A549 (cell line): Measurements from ENCODE around the gene KIAA0408. TPM values are rescaled to one million over a fixed set of nuclear protein-coding genes. Genes with fewer than 3 reads are reported as not detected.

Source experiments
- ATAC-seq, 2 experiments: fragments of 200-7000 bp in 1 of 2; fragments of >200 bp in 1 of 2; cut with Nextera tagmentation in 1 of 2; cut with Tn5 transposase in 1 of 2; 3 replicates each; pipeline versions ENCODE4 v1.8.0 to v1.9.1; 2018 to 2020; ENCODE audit warnings: mild to moderate bottlenecking in 1 of 2, moderate library complexity in 1 of 2
- CTCF ChIA-PET: fragments of 300-600 bp; sonication (Branson Sonifier 250); formaldehyde crosslinking; extraction: SDS; loops from one replicate; lab custom pipeline; 2021; ENCODE audit warnings: antibody characterized with exemption, inconsistent platforms; lab: Yijun Ruan, JAX
- POLR2A ChIA-PET: fragments of 350-600 bp; formaldehyde crosslinking; extraction: SDS; loops from one replicate; lab custom pipeline; 2021; ENCODE audit warnings: antibody characterized with exemption, inconsistent platforms; lab: Yijun Ruan, JAX
- DNase-seq, 2 experiments: peaks; one replicate each; pipeline versions ENCODE4 v3.0.0 to v3.0.0-alpha.2; 2011 to 2016; ENCODE audit warnings: low read depth in 1 of 2, low spot score in 1 of 2
- FAIRE-seq: peaks from 2 replicates; lab custom pipeline; 2011; peaks lifted over from hg19 to GRCh38; lab: Jason Lieb, UNC
- H3K27ac ChIP-seq, 2 experiments: fragments of >200 bp; sonication (Bioruptor Twin); formaldehyde crosslinking; 3 replicates each; pipeline ENCODE4 v1.5.1; 2016 to 2017
- H3K4me1 ChIP-seq: fragments of >200 bp; sonication (Bioruptor Twin); formaldehyde crosslinking; 3 replicates; pipeline ENCODE4 v1.6.1; 2016
- H3K4me2 ChIP-seq: fragments of >200 bp; sonication (Bioruptor Twin); formaldehyde crosslinking; 3 replicates; pipeline ENCODE4 v1.6.1; 2016
- H3K4me3 ChIP-seq: fragments of >200 bp; sonication (Bioruptor Twin); formaldehyde crosslinking; 3 replicates; pipeline ENCODE4 v1.5.1; 2016
- H3K9me3 ChIP-seq: fragments of >200 bp; sonication (Bioruptor Twin); formaldehyde crosslinking; 3 replicates; pipeline ENCODE4 v1.6.1; 2016
- BCL3 ChIP-seq: fragments of >200 bp; sonication (Bioruptor Twin); formaldehyde crosslinking; IDR thresholded peaks from 3 replicates; pipeline ENCODE4 v1.6.1; 2016
- BHLHE40 ChIP-seq: IDR thresholded peaks from 2 replicates; pipeline ENCODE4 v1.6.1; 2012; ENCODE audit warnings: low read depth, low read length, inconsistent platforms
- CBX8 ChIP-seq: fragments of 200-600 bp; sonication (generic); IDR thresholded peaks from 2 replicates; pipeline ENCODE4 v1.6.1; 2016
- CHD2 ChIP-seq: fragments of 150-350 bp; IDR thresholded peaks from 2 replicates; pipeline ENCODE4 v1.6.1; 2014; ENCODE audit warnings: low read length; ENCODE audit not compliant: partially characterized antibody
- FOSB ChIP-seq: fragments of 250-450 bp; sonication (Bioruptor Pico); IDR thresholded peaks from 2 replicates; pipeline ENCODE4 v1.5.0; 2020; ENCODE audit warnings: mild to moderate bottlenecking, moderate library complexity
- HOXA7 ChIP-seq: fragments of 250-450 bp; sonication (Bioruptor Pico); IDR thresholded peaks from 2 replicates; pipeline ENCODE4 v1.5.0; 2020; ENCODE audit warnings: mild to moderate bottlenecking, moderate library complexity
- JUN ChIP-seq, 2 experiments: fragments of >200 bp; sonication (Bioruptor Twin); formaldehyde crosslinking; IDR thresholded peaks; 2 replicates in 1 of 2; 3 replicates in 1 of 2; pipeline ENCODE4 v1.6.1; 2016 to 2017
- JUNB ChIP-seq: fragments of >200 bp; sonication (Bioruptor Twin); formaldehyde crosslinking; IDR thresholded peaks from 2 replicates; pipeline ENCODE4 v1.6.1; 2016
- KDM1A ChIP-seq: fragments of 200-600 bp; sonication (generic); IDR thresholded peaks from 2 replicates; pipeline ENCODE4 v1.6.1; 2016; ENCODE audit warnings: low read depth, mild to moderate bottlenecking
- MAX ChIP-seq: IDR thresholded peaks from 2 replicates; pipeline ENCODE4 v1.6.1; 2012
- MAZ ChIP-seq: fragments of 150-350 bp; IDR thresholded peaks from 2 replicates; pipeline ENCODE4 v1.6.1; 2014; ENCODE audit warnings: antibody characterized with exemption, low read depth, low read length, borderline replicate concordance
- MYC ChIP-seq: IDR thresholded peaks from 2 replicates; pipeline ENCODE4 v1.6.1; 2012; ENCODE audit warnings: mild to moderate bottlenecking, inconsistent platforms, low read length, improper control_type of control experiment, borderline replicate concordance
- NR3C1 ChIP-seq: fragments of >200 bp; sonication (Bioruptor Twin); formaldehyde crosslinking; IDR thresholded peaks from 3 replicates; pipeline ENCODE4 v1.6.1; 2017
- PHF8 ChIP-seq: fragments of 200-600 bp; sonication (generic); IDR thresholded peaks from 2 replicates; pipeline ENCODE4 v1.6.1; 2016; ENCODE audit warnings: low read depth, mild to moderate bottlenecking, antibody characterized with exemption, moderate library complexity, borderline replicate concordance
- POLR2A ChIP-seq: IDR thresholded peaks from 2 replicates; pipeline ENCODE4 v1.6.1; 2012; ENCODE audit warnings: mild to moderate bottlenecking, low read length
- POLR2AphosphoS2 ChIP-seq: conservative IDR thresholded peaks from 2 replicates; pipeline ENCODE4 v1.6.1; 2012; ENCODE audit warnings: low read length, improper control_type of control experiment, inconsistent platforms
- RAD21 ChIP-seq, 2 experiments: fragments of >200 bp in 1 of 2; sonication (Bioruptor Twin) in 1 of 2; formaldehyde crosslinking in 1 of 2; IDR thresholded peaks in 1 of 2; conservative IDR thresholded peaks in 1 of 2; 2 replicates in 1 of 2; 3 replicates in 1 of 2; pipeline ENCODE4 v1.6.1; 2012 to 2018; ENCODE audit warnings: inconsistent platforms in 1 of 2
- RARB ChIP-seq: fragments of 250-450 bp; sonication (Bioruptor Pico); IDR thresholded peaks from 2 replicates; pipeline ENCODE4 v1.8.0; 2021; ENCODE audit warnings: mild to moderate bottlenecking, moderate library complexity
- RCOR1 ChIP-seq: fragments of 150-350 bp; IDR thresholded peaks from 2 replicates; pipeline ENCODE4 v1.6.1; 2014; ENCODE audit warnings: antibody characterized with exemption, low read length, low read depth
- REST ChIP-seq: fragments of 200-600 bp; sonication (generic); IDR thresholded peaks from 2 replicates; pipeline ENCODE4 v1.6.1; 2016; ENCODE audit warnings: antibody characterized with exemption, mild to moderate bottlenecking, moderate library complexity
- RNF2 ChIP-seq: fragments of 200-600 bp; sonication (generic); IDR thresholded peaks from 2 replicates; pipeline ENCODE4 v1.6.1; 2016; ENCODE audit warnings: low read depth, mild to moderate bottlenecking, antibody characterized with exemption, moderate library complexity, borderline replicate concordance
- SMC3 ChIP-seq: fragments of >200 bp; sonication (Bioruptor Twin); formaldehyde crosslinking; IDR thresholded peaks from 3 replicates; pipeline ENCODE4 v1.6.1; 2018; ENCODE audit warnings: inconsistent platforms
- SREBF2 ChIP-seq: fragments of 450-650 bp; IDR thresholded peaks from 2 replicates; pipeline ENCODE4 v1.6.1; 2014; ENCODE audit warnings: mild to moderate bottlenecking, moderate library complexity
- ZC3H11A ChIP-seq: fragments of 450-650 bp; IDR thresholded peaks from 2 replicates; pipeline ENCODE4 v1.6.1; 2014; ENCODE audit warnings: antibody characterized with exemption, mild to moderate bottlenecking
- ZFP36 ChIP-seq: fragments of 450-650 bp; IDR thresholded peaks from 2 replicates; pipeline ENCODE4 v1.6.1; 2014; ENCODE audit warnings: borderline replicate concordance; ENCODE audit not compliant: partially characterized antibody
- ZNF302 ChIP-seq: fragments of 250-450 bp; sonication (Bioruptor Pico); IDR thresholded peaks from 2 replicates; pipeline ENCODE4 v1.9.0; 2021; ENCODE audit warnings: inconsistent platforms, mild to moderate bottlenecking, moderate library complexity
- ZSCAN20 ChIP-seq: fragments of 250-450 bp; sonication (Bioruptor Pico); IDR thresholded peaks from 2 replicates; pipeline ENCODE4 v1.8.0; 2022; ENCODE audit warnings: mild to moderate bottlenecking, moderate library complexity
- WGBS: methylation state at CpG from one replicate; pipeline ENCODE4 v1.1.6; 2017; ENCODE audit errors: missing lambda C conversion rate; 5-methylcytosine and 5-hydroxymethylcytosine counted together
- polyA plus RNA-seq, 4 experiments: library from polyadenylated mRNA; depleted of rRNA in 3 of 4; stranded (reverse); fragments of >200 nt; fragmentation: RNase III in 1 of 4; extraction: RNeasy Plus Mini Kit Qiagen cat#74134 plus additional on column Dnase treatment in 1 of 4; gene quantifications; 2 replicates in 3 of 4; 3 replicates in 1 of 4; pipeline ENCODE4 v1.2.3, GENCODE V29; 2011 to 2017

The KIAA0408 gene
- polyA plus RNA-seq, 2 of the 4 experiments (the other 2 are of a cell fraction): 2.7 to 11.8 TPM

GRCh38 chr6:127452803-127453202, 6.4 kb downstream of the KIAA0408 start:
- ATAC-seq (no peak), FAIRE-seq (no peak), DNase-seq (no peak)
- no peak for TF ChIP-seq RNF2
- no peak for TF ChIP-seq CBX8
- no peak for TF ChIP-seq HOXA7 (CRISPR knock-in tag)
- no peak for TF ChIP-seq POLR2AphosphoS2
- no peak for TF ChIP-seq CHD2
- no peak for TF ChIP-seq JUN (IDR thresholded peaks at IDR 0.05)
- TF ChIP-seq POLR2A: no peak
- TF ChIP-seq PHF8: no peak
- no peak for TF ChIP-seq REST
- no peak for TF ChIP-seq MAX
- H3K4me1 ChIP-seq: peaks cover 5% of the 10 kb centered on the region; the same call in 1 of the 3 replicates
- H3K9me3 ChIP-seq: no peaks in the 10 kb centered on the region
- H3K27ac ChIP-seq: no peak overlapping the region
- no peak overlapping the region for H3K4me3 ChIP-seq
- H3K4me2 ChIP-seq: no peak overlapping the region
- ChIA-PET POLR2A (no interaction called here), CTCF (interaction anchor here (1.3 to 1.5 kb wide), 3 partner anchors 11 to 85 kb away, joined by 3 to 4 read pairs (median 3); no protein-coding TSS in a partner anchor)

- ATAC-seq (no peak), FAIRE-seq (no peak), DNase-seq (no peak)
- H3K4me2 ChIP-seq: no peak overlapping the region
- H3K27ac ChIP-seq: no peak overlapping the region
- no peaks in the 10 kb centered on the region for H3K4me1 ChIP-seq
- CTCF ChIA-PET: no interaction called here
- TF ChIP-seq SMC3 (no peak), BCL3 (no peak), POLR2A (no peak), NR3C1 (no peak), KDM1A (no peak), ZFP36 (no peak), SREBF2 (no peak)
- H3K4me3 ChIP-seq: no peak overlapping the region
- 77% methylated on average over 3 of the region's 3 CpGs for WGBS
- no peaks in the 10 kb centered on the region for H3K9me3 ChIP-seq
- POLR2A ChIA-PET: no interaction called here
Observed at GRCh38 chr6:127451388-127451787, 7.8 kb downstream of the KIAA0408 start.

- H3K9me3 ChIP-seq: no peaks in the 10 kb centered on the region
- ChIA-PET CTCF (no interaction called here), POLR2A (no interaction called here)
- H3K4me2 ChIP-seq: no peak overlapping the region
- H3K4me1 ChIP-seq: no peaks in the 10 kb centered on the region
- no peak overlapping the region for H3K4me3 ChIP-seq
- DNase-seq (no peak), FAIRE-seq (no peak), ATAC-seq (no peak)
- H3K27ac ChIP-seq: no peak overlapping the region
- no peak for TF ChIP-seq JUNB
Observed at GRCh38 chr6:127447780-127448179, 11.4 kb downstream of the KIAA0408 start.

- TF ChIP-seq BHLHE40 (no peak), RCOR1 (no peak), MAZ (no peak), RAD21 (conservative IDR thresholded peaks at IDR 0.05 in 1 of 2, IDR thresholded peaks at IDR 0.05 in 1 of 2) (no peak), MYC (no peak), ZC3H11A (no peak), ZSCAN20 (CRISPR knock-in tag) (no peak), POLR2AphosphoS2 (no peak), MAX (no peak), ZNF302 (CRISPR knock-in tag) (no peak), FOSB (no peak), RARB (no peak), SREBF2 (no peak)
- ChIA-PET CTCF (no interaction called here), POLR2A (no interaction called here)
- Histone ChIP-seq H3K4me3 (no peak overlapping the region), H3K4me1 (no peaks in the 10 kb centered on the region), H3K4me2 (no peak overlapping the region), H3K27ac (no peak overlapping the region), H3K9me3 (no peaks in the 10 kb centered on the region)
- DNase-seq (no peak), ATAC-seq (no peak), FAIRE-seq (no peak)
- 93% methylated on average over 7 of the region's 7 CpGs for WGBS
Observed at GRCh38 chr6:127446356-127446755, 12.8 kb downstream of the KIAA0408 start.
